ENCODE measurements around the gene APH1A.

APH1A gene

DNA sequence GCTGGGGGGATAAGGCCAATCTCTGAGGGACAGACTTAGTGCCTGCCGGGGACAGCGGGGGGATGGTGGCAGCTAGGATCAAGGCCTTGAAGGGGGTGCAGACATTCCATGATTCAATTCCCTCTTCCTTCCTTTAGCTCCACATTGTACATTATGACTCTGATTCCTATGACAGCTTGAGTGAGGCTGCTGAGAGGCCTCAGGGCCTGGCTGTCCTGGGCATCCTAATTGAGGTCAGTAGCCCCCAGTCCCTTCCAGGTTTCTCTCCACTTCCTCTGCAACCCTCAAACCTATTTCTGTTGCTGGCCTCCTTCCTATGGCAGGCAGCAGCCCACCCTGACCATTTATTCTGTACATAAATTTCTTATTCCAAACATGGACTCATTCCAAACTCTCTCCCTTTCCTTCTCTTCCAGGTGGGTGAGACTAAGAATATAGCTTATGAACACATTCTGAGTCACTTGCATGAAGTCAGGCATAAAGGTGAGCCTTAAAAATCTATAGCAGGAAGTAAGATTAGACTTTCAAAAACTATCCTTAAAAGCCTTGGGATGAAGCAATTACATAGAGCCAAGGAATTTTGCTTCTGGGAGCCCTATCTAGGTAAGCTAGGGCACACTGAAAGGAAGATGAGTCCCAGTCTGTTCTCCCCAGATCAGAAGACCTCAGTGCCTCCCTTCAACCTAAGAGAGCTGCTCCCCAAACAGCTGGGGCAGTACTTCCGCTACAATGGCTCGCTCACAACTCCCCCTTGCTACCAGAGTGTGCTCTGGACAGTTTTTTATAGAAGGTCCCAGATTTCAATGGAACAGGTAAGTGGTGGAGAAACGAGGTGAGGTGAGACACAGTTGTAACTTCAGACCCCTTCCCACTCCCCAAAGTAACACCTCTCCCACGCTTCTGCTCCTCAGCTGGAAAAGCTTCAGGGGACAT lies 6.2 kb downstream of the APH1A start:
- H3K4me3 ChIP-seq (ENCODE audit: low read depth, low read length): no peak overlapping the region
- no peak for DNase-seq (ENCODE audit: low read depth)
- TF ChIP-seq, protein P1, sequence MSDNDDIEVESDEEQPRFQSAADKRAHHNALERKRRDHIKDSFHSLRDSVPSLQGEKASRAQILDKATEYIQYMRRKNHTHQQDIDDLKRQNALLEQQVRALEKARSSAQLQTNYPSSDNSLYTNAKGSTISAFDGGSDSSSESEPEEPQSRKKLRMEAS (IDR thresholded peaks at IDR 0.05; ENCODE audit: low read depth, low read length): no peak

DNA sequence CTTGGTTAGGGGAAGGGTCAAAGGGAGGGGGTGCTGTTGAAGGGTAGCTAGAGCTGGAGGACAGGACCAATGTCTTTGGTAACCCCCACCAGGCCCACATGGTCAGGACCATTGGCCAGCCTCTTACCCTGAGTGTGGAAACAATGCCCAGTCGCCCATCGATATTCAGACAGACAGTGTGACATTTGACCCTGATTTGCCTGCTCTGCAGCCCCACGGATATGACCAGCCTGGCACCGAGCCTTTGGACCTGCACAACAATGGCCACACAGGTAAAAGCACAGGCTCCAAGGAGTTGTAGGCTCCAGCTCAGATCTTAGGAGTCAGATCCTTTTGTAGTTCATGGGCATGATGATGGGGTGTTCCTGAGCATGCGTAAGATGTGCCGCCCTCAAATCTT lies 7.4 kb downstream of the APH1A start:
- no peak for DNase-seq (ENCODE audit: low read depth)
- TF ChIP-seq POLR2A (IDR thresholded peaks at IDR 0.05; ENCODE audit: extremely low read depth, insufficient read length): no peak
- TF ChIP-seq MYC (IDR thresholded peaks at IDR 0.05; ENCODE audit: low read depth, low read length): no peak
- TF ChIP-seq, protein P2, sequence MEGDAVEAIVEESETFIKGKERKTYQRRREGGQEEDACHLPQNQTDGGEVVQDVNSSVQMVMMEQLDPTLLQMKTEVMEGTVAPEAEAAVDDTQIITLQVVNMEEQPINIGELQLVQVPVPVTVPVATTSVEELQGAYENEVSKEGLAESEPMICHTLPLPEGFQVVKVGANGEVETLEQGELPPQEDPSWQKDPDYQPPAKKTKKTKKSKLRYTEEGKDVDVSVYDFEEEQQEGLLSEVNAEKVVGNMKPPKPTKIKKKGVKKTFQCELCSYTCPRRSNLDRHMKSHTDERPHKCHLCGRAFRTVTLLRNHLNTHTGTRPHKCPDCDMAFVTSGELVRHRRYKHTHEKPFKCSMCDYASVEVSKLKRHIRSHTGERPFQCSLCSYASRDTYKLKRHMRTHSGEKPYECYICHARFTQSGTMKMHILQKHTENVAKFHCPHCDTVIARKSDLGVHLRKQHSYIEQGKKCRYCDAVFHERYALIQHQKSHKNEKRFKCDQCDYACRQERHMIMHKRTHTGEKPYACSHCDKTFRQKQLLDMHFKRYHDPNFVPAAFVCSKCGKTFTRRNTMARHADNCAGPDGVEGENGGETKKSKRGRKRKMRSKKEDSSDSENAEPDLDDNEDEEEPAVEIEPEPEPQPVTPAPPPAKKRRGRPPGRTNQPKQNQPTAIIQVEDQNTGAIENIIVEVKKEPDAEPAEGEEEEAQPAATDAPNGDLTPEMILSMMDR (IDR thresholded peaks at IDR 0.05; ENCODE audit: low read depth, low read length): no peak
- TF ChIP-seq, protein P1 (IDR thresholded peaks at IDR 0.05; ENCODE audit: low read depth, low read length): no peak
- no peak overlapping the region for H3K4me3 ChIP-seq (ENCODE audit: low read depth, low read length)

DNA sequence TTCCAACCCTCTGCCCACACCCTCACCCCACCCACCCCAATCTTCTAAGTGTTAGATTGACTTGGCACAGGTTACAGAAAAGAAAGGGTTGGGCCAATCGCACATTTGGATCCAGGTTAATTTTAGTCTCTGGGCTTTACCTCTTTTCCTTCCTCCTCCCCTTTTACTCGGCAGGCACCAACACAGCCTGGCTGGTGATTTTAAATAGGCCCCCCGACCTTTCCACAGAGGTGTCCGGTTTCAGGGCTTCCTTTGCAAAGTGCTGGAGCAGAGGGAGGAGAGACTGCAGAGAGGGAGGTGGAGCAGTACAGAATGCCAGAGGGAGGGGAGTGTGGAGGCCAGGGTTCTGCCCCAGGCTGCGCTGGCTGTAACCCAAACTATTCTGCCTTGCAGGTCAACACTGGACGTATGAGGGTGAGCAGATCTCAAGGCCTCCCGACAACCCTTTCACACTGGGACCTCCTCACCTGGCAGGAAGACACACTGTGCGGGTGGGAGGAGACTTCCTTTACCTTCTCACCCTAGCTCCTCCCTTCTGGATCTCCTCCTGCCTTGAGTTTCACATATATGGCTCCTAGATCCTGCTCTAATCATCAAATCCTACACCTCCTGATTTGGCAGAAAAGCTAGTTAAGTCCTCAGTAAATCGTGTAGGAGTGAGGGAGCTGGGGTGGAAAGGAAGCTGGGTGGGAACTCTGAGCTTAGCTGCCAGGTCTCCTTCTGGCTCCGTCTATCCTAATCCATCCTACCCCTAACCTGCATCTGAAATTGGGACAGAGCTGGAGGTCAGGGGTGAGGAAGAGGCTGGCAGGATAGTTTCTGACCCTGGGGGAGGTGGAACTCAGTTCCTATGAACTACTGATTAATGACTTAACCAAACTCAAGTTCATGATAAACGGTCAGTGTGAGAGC lies 8.8 kb downstream of the APH1A start:
- no peak for DNase-seq (ENCODE audit: low read depth)

DNA sequence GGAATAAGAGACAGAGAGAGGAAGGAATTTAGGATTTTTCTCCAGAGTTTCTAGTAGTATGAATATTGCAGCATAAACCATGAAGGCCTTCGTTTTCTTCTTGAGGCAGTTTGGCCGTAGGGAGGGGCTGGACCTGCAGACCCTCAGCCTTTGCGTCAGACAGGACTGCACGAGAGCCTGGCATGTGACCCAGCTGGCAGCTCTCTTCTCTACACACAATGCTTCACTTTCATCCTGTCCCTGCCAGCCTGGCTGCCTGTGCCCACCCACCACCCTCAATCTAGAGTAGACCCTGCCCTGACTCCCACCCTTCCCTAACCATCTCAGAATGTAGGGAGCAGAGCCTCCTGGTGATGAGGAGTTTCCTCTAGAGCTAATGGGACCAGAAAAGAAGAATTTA lies 9.6 kb downstream of the APH1A start:
- TF ChIP-seq POLR2A (IDR thresholded peaks at IDR 0.05; ENCODE audit: extremely low read depth, insufficient read length) (no peak), MYC (IDR thresholded peaks at IDR 0.05; ENCODE audit: low read depth, low read length) (no peak)
- TF ChIP-seq, protein P2 (IDR thresholded peaks at IDR 0.05; ENCODE audit: low read depth, low read length): no peak
- TF ChIP-seq, protein P1 (IDR thresholded peaks at IDR 0.05; ENCODE audit: low read depth, low read length): no peak
- no peak overlapping the region for H3K4me3 ChIP-seq (ENCODE audit: low read depth, low read length)
- DNase-seq (ENCODE audit: low read depth): no peak

More for the DNA sequence above, 8.8 kb downstream of the APH1A start:
- no peak overlapping the region for H3K4me3 ChIP-seq (ENCODE audit: low read depth, low read length)
- TF ChIP-seq MYC (IDR thresholded peaks at IDR 0.05; ENCODE audit: low read depth, low read length) (no peak), POLR2A (IDR thresholded peaks at IDR 0.05; ENCODE audit: extremely low read depth, insufficient read length) (no peak)
- TF ChIP-seq, protein P2 (IDR thresholded peaks at IDR 0.05; ENCODE audit: low read depth, low read length): no peak
- TF ChIP-seq, protein P1 (IDR thresholded peaks at IDR 0.05; ENCODE audit: low read depth, low read length): no peak

DNA sequence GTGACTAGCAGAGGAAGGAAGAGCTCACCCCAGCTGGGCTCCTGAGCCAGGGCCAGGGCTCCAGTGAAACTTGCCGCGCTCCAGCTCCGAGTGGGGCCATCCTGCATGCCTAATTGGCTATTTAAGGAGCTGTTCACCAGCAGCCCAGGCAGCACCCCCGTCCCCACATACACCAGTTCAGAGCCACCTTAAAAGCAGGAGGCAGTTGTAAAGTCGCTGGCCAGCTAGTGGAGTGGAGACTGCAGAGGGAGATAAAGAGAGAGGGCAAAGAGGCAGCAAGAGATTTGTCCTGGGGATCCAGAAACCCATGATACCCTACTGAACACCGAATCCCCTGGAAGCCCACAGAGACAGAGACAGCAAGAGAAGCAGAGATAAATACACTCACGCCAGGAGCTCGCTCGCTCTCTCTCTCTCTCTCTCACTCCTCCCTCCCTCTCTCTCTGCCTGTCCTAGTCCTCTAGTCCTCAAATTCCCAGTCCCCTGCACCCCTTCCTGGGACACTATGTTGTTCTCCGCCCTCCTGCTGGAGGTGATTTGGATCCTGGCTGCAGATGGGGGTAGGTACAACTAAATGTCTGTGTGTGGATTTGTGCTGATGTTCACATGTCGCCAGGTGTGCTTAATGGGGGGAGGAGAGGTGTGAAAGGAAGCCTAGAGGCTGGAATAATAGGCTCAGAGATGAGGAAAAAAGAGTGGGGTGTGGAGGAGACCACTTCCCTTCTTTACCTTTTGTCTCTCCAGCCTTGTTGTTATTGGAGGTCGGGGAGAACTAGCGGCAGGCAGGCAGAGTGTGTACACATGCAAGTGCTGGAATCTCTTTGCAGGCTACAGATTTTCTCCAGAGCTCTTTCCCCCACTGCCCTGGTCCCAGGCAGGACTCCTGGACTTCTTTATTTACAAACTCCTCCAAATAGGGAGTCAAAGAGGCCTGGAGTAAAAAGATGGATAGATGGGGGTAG lies 10.9 kb downstream of the APH1A start, which contains the start of gene CA14:
Gene CA14 (plus strand): TSS at position 151 of the 962 bp plus-strand sequence. CDS start 355 bp downstream, at position 506.
- no peak within 1 kb of the TSS for H3K4me3 ChIP-seq (ENCODE audit: low read depth, low read length)
- DNase-seq (ENCODE audit: low read depth): no peak
- TF ChIP-seq, protein P1 (IDR thresholded peaks at IDR 0.05; ENCODE audit: low read depth, low read length): no peak
- TF ChIP-seq, protein P2 (IDR thresholded peaks at IDR 0.05; ENCODE audit: low read depth, low read length): no peak
- TF ChIP-seq POLR2A (IDR thresholded peaks at IDR 0.05; ENCODE audit: extremely low read depth, insufficient read length) (no peak), MYC (IDR thresholded peaks at IDR 0.05; ENCODE audit: low read depth, low read length) (no peak)

Measured in NB4 (cell line).